MM.1S (cell line): Measurements from ENCODE around the gene LLGL1.

ENCODE experiments used
- EZH2 ChIP-seq: fragments of 300-600 bp; sonication (generic); optimal IDR thresholded peaks from 2 replicates; pipeline ENCODE3; 2017; ENCODE audit warnings: low read depth, mild to moderate bottlenecking, antibody characterized with exemption, low read length, mixed read lengths
- EZH2phosphoT487 ChIP-seq: fragments of 300-600 bp; sonication (generic); IDR thresholded peaks from 2 replicates; pipeline ENCODE4 v1.6.1; 2018; ENCODE audit warnings: antibody characterized with exemption, low read length
- TF ChIP-seq, protein P1 (sequence below): fragments of 300-600 bp; sonication (generic); IDR thresholded peaks from 2 replicates; pipeline ENCODE4 v1.5.1; 2016; ENCODE audit warnings: antibody characterized with exemption, low read length, mixed read lengths

DNA sequence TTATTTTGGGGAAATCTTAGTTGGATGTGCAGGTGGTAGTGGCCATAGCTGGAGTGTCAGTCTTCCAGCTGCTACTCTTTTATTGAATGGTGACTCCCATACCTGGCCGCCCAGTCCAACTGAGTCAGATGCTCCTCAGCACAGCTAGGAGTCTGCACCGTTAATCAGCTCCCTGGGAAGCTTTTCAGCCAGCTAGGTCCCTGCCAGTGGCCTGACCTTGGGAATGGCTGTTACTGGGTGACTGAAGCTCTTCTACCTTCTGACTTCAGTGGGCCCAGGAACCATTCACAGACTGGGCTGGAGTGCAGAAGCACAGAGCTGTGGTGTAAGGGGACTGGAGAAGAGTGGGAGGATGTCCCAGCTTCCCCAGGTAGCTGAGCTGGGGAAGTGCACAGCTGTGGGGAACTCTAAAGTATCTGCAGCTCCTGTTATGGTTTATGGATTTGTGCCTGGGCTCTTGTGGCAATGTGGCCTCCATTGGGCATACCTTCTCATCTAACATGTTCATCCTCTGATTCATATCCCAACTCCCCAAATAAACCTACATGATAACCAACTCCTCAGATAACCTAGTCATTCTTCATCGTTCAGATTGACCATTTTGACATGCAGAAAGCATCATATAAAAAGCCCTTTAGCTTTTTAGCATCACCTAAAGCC lies 27.8 kb upstream of the LLGL1 start:
- TF ChIP-seq, protein P1, sequence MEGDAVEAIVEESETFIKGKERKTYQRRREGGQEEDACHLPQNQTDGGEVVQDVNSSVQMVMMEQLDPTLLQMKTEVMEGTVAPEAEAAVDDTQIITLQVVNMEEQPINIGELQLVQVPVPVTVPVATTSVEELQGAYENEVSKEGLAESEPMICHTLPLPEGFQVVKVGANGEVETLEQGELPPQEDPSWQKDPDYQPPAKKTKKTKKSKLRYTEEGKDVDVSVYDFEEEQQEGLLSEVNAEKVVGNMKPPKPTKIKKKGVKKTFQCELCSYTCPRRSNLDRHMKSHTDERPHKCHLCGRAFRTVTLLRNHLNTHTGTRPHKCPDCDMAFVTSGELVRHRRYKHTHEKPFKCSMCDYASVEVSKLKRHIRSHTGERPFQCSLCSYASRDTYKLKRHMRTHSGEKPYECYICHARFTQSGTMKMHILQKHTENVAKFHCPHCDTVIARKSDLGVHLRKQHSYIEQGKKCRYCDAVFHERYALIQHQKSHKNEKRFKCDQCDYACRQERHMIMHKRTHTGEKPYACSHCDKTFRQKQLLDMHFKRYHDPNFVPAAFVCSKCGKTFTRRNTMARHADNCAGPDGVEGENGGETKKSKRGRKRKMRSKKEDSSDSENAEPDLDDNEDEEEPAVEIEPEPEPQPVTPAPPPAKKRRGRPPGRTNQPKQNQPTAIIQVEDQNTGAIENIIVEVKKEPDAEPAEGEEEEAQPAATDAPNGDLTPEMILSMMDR = no peak
- TF ChIP-seq EZH2 (no peak), EZH2phosphoT487 (no peak)
